SH-SY5Y (cell line): ENCODE data around the gene FNDC10.

Source experiments
- GATA2 ChIP-seq: IDR thresholded peaks from 2 replicates; pipeline ENCODE4 v1.6.1; 2011; ENCODE audit warnings: mild to moderate bottlenecking, low read depth, low read length
- GATA3 ChIP-seq: IDR thresholded peaks from 2 replicates; pipeline ENCODE4 v1.6.1; 2011; ENCODE audit warnings: low read depth, mild to moderate bottlenecking, low read length, moderate library complexity

Gene FNDC10

DNA sequence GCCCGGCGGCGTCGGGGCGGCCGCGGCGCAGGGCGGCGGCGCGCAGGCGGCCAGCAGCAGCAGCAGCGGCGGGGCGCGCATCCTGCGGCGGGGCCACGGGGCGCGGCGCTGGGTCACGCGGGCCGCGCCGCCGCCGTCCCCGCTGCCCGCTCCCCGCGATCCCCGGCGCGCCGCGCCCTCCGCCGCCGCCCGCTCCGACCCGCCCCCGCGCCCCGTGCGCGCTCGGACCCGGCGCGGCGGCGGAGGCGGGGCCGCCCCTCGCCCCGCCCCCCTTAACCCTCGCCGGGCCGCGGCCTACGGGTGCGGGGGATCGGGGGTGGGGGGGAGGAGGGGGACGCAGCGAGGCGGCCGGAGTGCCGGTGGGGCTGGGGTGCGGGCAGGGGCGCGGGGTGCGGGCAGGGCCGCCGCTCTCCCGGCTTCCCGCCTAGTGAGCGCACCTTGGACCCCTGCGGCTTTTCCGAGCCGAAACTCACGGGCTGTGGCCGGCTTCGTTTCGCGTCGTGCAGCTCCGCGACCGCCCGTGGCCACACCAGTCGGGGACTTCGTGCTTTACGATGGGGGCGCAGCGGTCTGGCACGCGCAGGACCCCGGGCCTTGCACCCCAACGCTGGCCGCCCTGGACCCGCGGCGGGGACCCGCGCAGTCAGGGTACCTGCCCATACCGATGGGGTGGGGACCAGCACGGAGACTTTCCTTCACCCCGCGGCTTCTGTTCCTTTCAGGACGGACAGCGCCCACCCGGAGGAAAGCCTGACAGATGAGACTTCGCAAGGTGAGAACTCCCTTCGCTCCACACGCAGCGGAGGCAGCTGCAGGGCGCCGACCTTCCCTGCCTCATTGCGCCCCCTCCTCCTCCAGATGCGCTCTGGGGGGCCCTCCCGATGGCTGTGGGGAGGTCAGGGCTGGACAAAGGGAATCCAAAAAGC lies at the start of gene FNDC10:
FNDC10 (minus strand) TSS at position 201 of the 926 bp plus-strand sequence; CDS start at position 81, 120 bp downstream.
- TF ChIP-seq GATA2 (no peak), GATA3 (no peak)

DNA sequence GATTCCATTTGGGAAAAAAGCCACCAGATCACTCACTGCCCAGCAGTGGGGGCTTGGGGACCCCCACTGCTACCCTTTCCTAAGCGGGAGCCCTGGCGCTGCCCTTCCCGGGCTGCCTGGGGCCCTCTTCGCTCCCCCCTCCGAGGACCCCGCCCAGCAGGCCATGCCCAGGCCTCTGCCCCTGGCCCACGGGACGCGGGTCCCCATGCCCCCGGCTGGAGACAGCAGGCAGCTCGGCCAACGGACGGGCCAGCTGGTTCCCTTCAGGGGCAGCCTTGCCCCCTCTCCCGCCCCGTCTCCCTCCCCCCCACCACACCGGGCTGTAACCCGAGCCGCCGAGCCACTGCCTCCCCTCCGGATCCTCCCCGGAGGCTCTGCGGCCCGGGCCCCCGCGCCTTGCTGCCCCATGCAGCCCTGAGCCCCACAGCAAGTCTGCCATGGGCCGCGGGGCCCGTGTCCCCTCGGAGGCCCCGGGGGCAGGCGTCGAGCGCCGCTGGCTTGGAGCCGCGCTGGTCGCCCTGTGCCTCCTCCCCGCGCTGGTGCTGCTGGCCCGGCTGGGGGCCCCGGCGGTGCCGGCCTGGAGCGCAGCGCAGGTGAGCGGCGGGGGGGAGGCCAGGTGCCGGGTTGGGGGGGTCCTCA lies 32.0 kb upstream of the FNDC10 start, which contains the start of gene MMP23B:
MMP23B (plus strand) TSS at position 392 of the 639 bp plus-strand sequence; CDS start at position 438, 46 bp downstream.
- TF ChIP-seq GATA2: no peak
- TF ChIP-seq GATA3: no peak

DNA sequence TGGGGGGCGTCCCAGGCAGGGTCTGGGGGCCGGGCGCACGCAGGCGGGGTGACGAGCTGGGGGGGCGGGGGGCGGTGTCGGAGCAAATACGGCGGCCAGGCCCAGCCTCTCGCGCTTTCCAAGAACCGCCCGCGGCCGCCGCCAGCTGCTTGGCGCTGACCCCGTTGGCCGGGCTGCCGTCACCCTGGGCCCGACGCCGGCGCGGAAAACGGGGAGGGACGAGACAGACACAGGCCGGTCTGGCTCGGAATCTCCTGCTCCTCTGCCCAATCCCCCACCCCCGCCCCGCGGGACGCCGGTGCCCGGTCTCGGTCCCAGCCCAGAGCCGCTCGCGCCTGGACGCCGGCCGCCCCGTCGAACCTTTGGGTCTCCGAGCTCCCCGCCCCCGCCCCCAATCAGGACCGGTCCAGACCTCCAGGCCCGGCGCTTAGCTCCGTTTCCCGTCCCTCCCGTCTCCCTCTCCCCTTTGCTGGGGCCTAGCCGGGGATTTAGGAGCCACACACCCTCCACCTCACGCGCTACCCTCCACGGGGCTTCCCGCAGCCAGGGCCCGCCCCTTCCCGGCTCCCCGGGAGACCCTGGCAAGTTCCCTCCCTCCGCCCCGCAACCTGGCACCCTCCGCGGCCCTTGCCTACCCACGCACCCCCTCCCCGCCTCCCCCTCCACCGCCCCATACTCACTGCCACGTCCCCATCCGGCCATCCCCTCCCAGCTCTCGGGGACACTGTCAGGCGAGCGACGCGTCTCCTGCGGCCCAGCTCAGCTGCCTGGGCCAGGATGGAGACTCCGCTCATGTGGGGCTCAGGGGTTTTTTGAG lies 31.2 kb upstream of the FNDC10 start:
- TF ChIP-seq GATA2: no peak

DNA sequence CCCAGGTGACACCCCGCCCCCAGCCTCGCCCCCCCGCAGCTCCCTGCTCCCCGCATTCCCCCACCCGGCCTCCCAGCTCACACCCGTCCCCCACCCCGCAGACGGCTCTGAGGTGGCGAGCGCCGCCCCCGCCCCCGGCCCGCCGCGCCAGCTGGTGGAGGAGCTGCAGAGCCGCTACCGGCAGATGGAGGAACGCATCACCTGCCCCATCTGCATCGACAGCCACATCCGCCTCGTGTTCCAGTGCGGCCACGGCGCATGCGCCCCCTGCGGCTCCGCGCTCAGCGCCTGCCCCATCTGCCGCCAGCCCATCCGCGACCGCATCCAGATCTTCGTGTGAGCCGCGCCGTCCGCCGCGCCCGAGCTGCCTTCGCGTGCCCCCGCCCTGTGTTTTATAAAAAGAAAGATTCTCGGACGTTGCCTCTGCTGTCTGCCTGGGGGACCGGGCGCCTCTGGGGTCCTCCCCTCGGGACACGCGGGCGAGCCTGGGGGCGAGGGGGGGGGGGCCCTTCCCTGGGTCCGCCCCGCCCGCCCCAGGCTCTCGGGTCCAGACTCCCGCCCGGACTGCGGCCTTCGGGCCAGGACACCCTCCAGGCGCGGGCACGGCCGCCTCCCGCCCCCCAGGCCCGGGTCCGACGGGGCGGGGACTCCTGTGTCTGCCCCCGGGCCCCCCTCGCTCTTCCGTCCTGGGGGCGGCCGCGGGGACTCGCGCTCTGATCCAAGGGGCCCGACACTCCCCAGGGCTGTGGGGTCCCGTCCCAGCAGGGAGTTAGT lies 30.4 kb upstream of the FNDC10 start:
- TF ChIP-seq GATA3 (no peak), GATA2 (no peak)

DNA sequence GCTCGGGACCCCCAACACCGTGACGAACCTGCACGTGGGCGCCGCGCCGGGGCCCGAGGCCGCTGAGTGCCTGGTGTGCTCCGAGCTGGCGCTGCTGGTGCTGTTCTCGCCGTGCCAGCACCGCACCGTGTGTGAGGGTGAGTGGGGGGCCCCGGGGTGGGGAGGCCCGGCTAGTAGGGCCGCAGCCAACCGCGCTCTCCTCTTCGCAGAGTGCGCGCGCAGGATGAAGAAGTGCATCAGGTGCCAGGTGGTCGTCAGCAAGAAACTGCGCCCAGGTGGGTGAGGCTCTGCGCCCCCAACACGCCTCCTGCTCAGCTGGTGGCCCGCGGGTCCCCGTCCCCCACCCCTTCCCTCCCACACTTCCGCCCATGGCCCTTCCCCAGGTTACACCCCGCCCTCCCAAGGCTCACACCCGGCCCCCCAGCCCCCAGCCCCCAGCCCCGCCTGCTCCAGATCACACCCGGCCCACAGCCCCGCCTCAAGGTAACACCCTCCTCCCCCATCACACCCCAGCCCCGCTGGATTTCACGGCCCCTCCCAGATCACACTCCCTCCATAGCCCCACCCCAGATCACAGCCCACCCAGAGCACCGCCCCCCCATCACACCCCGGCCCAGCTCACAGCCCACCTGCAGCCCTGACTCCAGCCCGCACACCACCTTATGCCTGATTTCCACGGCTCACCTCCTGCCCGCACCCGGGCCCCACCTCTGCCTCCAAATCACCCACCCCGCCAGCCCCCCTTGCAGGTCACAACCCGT lies 29.7 kb upstream of the FNDC10 start:
- TF ChIP-seq GATA3 (no peak), GATA2 (no peak)

DNA sequence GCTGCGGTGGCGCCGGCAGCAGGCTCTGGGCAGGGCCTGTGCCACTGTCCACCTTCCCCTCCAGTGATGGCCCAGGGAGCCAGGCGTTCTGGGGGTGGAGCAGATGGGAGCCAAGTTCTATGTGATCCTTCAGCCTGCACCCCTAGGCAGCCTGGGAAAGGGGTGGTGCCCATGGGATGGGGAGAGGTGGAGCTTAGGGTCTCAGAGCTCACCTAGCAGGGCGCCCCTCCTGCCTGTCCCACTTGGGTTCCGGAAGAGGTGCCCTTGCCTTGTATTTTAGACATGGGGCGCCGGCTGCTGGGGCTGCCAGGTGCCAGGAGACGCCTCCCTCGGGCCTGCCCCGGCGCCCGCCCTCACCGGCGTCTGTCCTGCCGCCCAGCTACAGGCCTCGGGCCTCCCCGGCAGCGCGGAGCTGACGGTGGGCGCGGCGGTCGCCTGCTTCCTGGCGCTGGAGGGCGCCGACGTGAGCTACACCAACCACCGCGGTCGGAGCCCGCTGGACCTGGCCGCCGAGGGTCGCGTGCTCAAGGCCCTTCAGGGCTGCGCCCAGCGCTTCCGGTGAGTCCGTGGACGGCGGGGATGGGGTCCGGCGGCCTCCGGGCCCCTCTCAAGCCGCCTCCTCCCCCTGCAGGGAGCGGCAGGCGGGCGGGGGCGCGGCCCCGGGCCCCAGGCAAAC lies 29.0 kb upstream of the FNDC10 start:
- no peak for TF ChIP-seq GATA3

DNA sequence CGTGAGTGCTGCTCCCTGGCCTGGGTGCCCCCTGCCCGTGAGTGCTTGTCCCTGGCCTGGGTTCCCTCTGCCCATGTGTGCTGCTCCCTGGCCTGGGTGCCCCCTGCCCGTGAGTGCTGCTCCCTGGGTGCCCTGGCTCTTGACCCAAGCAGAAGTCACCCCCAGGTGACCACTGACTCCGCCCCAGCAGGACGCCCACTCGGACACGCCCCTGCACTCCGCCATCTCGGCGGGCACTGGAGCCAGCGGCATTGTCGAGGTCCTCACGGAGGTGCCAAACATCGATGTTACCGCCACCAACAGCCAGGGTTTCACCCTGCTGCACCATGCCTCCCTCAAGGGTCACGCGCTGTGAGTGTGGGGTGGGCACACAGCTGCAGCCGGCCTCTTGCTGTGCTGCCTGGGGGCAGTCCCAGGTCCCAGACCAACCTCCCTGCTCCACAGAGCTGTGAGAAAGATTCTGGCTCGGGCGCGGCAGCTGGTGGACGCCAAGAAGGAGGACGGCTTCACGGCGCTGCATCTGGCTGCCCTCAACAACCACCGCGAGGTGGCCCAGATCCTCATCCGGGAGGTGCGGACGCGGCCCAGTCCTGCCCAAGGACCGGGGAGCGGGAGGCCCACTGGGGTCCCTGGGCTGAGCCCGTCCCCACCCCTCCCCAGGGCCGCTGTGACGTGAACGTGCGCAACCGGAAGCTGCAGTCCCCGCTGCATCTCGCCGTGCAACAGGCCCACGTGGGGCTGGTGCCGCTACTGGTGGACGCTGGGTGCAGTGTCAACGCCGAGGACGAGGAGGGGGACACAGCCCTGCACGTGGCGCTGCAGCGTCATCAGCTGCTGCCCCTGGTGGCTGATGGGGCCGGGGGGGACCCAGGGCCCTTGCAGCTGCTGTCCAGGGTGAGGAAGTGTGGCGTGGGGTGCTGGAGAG lies 28.2 kb upstream of the FNDC10 start:
- TF ChIP-seq GATA3: no peak
- no peak for TF ChIP-seq GATA2

DNA sequence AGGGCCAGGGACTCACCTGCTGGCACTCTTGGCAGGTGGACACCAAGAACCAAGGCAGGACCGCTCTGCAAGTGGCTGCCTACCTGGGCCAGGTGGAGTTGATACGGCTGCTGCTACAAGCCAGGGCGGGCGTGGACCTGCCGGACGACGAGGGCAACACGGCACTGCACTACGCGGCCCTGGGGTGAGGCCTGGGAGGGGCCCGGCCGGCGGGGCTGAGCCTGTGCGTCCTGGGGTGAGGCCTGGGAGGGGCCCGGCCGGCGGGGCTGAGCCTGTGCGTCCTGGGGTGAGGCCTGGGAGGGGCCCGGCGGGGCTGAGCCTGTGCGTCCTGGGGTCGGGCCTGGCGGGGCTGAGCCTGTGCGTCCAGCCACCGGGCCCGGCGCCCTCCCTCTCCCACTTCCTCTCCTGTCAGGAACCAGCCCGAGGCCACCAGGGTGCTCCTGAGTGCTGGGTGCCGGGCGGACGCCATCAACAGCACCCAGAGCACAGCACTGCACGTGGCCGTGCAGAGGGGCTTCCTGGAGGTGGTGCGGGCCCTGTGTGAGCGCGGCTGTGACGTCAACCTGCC lies 27.4 kb upstream of the FNDC10 start:
- TF ChIP-seq GATA2: no peak
- TF ChIP-seq GATA3: no peak

DNA sequence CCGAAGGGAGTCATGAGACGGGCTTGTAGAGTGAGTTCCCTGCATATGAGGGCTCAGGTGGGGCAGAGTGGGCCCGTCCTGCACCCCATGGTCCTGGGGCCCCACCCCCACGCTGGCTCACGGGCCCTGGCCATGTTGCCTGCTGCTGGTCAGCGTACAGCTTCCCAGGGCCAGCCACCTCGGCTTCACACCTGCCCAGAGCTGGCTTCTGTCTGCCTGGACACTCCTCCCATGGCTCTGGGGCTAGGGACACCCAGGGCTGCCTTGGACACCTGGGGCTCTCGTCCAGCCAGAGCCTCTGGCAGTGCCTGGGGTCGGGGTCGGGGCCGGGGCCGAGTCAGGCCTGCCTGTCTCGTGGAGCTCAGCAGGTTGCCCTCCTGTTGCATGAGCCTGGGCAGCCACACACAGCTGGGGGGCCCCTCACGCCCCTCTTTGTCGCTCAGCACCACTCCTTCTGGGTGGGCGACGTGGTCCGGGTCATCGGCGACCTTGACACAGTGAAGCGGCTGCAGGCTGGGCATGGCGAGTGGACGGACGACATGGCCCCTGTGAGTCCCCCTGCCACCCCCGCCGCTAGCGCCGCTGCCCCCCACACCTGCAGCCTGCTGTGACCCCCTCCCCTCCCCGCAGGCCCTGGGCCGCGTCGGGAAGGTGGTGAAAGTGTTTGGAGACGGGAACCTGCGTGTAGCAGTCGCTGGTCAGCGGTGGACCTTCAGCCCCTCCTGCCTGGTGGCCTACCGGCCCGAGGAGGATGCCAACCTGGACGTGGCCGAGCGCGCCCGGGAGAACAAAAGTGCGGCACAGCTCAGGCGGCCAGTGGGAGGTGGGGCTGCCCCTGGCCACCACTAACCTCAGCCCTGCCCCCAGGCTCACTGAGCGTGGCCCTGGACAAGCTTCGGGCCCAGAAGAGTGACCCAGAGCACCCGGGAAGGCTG lies 26.5 kb upstream of the FNDC10 start:
- TF ChIP-seq GATA2 (no peak), GATA3 (no peak)

DNA sequence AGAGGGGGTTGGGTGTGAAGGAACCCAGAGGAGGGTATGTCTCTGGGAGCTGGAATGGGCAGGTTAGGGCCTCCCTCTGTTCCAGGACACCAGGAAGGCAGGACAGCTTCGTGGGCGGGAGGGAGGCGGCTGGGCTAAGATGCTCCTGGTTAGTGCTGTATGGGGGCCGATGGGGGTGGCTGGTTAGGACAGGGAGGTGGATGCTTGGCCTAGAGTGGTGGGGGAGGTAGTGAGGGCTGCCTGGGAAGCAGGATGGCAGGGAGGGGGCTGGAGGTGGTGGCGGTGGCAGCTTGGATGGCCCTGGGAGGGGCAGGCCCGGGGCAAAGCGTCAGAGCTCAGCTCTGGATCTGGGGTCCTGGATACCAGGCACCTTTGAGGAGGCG lies 25.9 kb upstream of the FNDC10 start:
- TF ChIP-seq GATA2 (no peak), GATA3 (no peak)

DNA sequence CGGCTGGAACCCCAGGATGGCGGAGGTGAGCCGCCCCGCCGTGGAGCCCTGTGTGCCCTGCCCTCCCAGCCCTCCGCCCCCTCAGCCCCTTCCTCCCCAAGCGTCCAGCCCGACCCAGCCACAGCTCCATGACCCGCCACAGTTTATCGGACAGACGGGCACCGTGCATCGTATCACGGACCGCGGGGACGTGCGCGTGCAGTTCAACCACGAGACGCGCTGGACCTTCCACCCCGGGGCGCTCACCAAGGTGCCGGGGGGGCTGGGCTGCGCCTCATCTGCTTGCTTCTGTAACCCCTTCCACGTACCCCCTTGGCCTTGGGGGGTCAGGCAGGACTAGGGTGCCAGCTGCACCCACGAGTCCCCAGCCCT lies 25.5 kb upstream of the FNDC10 start:
- TF ChIP-seq GATA3 (no peak), GATA2 (no peak)
